Activated CD8-positive, alpha-beta T cell treated with anti-CD3 and anti-CD28 coated beads for 36 hours (primary cell): ENCODE results near the gene CACNB1. TPM values are rescaled to one million over a fixed set of nuclear protein-coding genes. Genes with fewer than 3 reads are reported as not detected.
A peak's percentile ranks its signal among the peaks of the same experiment; 100 is the strongest.

ENCODE experiments used
- ATAC-seq: fragments of 200-7000 bp; cut with Tn5 transposase; one replicate; pipeline ENCODE4 v1.10.0; 2021; ENCODE audit warnings: mild to moderate bottlenecking, moderate library complexity
- CTCF ChIA-PET: fragments of 350-600 bp; sonication (Branson Sonifier 250); formaldehyde crosslinking; loops from one replicate; lab custom pipeline; 2021; ENCODE audit warnings: antibody characterized with exemption; lab: Charles Lee
- POLR2A ChIA-PET: fragments of 350-600 bp; sonication (Branson Sonifier 250); formaldehyde crosslinking; loops from one replicate; lab custom pipeline; 2021; ENCODE audit warnings: antibody characterized with exemption; lab: Charles Lee
- DNase-seq: peaks from one replicate; pipeline ENCODE4 v3.0.0-alpha.2; 2020
- H3K27ac Mint-ChIP-seq: one replicate; pipeline ENCODE4 v1.8.0; 2021; ENCODE audit warnings: mild to moderate bottlenecking, mixed read lengths
- H3K27me3 Mint-ChIP-seq: one replicate; pipeline ENCODE4 v1.8.0; 2021; ENCODE audit warnings: mixed read lengths
- H3K36me3 Mint-ChIP-seq: one replicate; pipeline ENCODE4 v1.8.0; 2021; ENCODE audit warnings: low read depth, mixed read lengths
- H3K4me1 Mint-ChIP-seq: one replicate; pipeline ENCODE4 v1.8.0; 2021; ENCODE audit warnings: low read depth, mixed read lengths
- H3K4me3 Mint-ChIP-seq: one replicate; pipeline ENCODE4 v1.8.0; 2021; ENCODE audit warnings: mild to moderate bottlenecking, moderate library complexity, mixed read lengths
- H3K9me3 Mint-ChIP-seq: one replicate; pipeline ENCODE4 v1.8.0; 2021; ENCODE audit warnings: mixed read lengths
- CTCF ChIP-seq: fragments of 200-600 bp; IDR thresholded peaks from one replicate; pipeline ENCODE4 v1.8.0; 2022; ENCODE audit warnings: antibody characterized with exemption, mild to moderate bottlenecking
- intact Hi-C: fragments of 100-400 bp; cut with micrococcal nuclease; formaldehyde crosslinking; loops from one replicate; pipeline ENCODE4 v1.10.0; 2022
- total RNA-seq, 2 experiments: library from RNA; stranded (reverse); gene quantifications; one replicate each; pipeline ENCODE4 v1.2.3, GENCODE V29; 2021

CACNB1 gene
- total RNA-seq, 2 experiments from 2014 or later = 13.1 to 14.2 TPM

GRCh38 chr17:39243155-39243554 lies 45.7 kb upstream of the CACNB1 start:
- POLR2A ChIA-PET = no interaction called here
- intact Hi-C loops = no loop called here
- Mint-ChIP-seq H3K27ac (no peak overlapping the region), H3K4me1 (peaks cover 28% of the 10 kb centered on the region), H3K27me3 (no peaks in the 10 kb centered on the region), H3K4me3 (no peak overlapping the region), H3K36me3 (no peaks in the 10 kb centered on the region), H3K9me3 (no peaks in the 10 kb centered on the region)
- no peak for ATAC-seq
- no peak for DNase-seq
- CTCF ChIA-PET = interaction anchor here (1.3 to 7.4 kb wide), 7 partner anchors 6 to 79 kb away, joined by 4 to 105 read pairs (median 14); no protein-coding TSS in a partner anchor
- no peak for TF ChIP-seq CTCF

GRCh38 chr17:39240631-39241030 lies 43.2 kb upstream of the CACNB1 start:
- POLR2A ChIA-PET = interaction anchor here (0.5 kb wide), 1 partner anchor 29 kb away, joined by 3 read pairs; no protein-coding TSS in a partner anchor

GRCh38 chr17:39239640-39240314 lies 42.3 kb upstream of the CACNB1 start:
- Mint-ChIP-seq H3K27ac (no peak overlapping the region), H3K9me3 (no peaks in the 10 kb centered on the region), H3K36me3 (no peaks in the 10 kb centered on the region), H3K4me3 (no peak overlapping the region), H3K27me3 (no peaks in the 10 kb centered on the region), H3K4me1 (peaks cover 36% of the 10 kb centered on the region)
- peak; percentile 61 for ATAC-seq
- ChIA-PET POLR2A (interaction anchor here (1.8 to 5.7 kb wide), 2 partner anchors 31 to 34 kb away, joined by 7 to 39 read pairs; no protein-coding TSS in a partner anchor), CTCF (interaction anchor here (0.6 to 10.9 kb wide), 9 partner anchors 7 to 181 kb away, joined by 3 to 516 read pairs (median 7); partner anchors contain the start of genes PLXDC1 and RPL19)
- TF ChIP-seq CTCF = peak; percentile 82
- intact Hi-C loops = no loop called here
- peak; percentile 86 for DNase-seq

More at GRCh38 chr17:39240631-39241030, 43.2 kb upstream of the CACNB1 start:
- CTCF ChIA-PET = interaction anchor here (2.6 to 6.3 kb wide), 4 partner anchors 6 to 66 kb away, joined by 14 to 105 read pairs (median 26); no protein-coding TSS in a partner anchor
- no peak for TF ChIP-seq CTCF
- intact Hi-C loops = no loop called here
- DNase-seq (no peak), ATAC-seq (no peak)
- H3K9me3 Mint-ChIP-seq = no peaks in the 10 kb centered on the region
- H3K27ac Mint-ChIP-seq = no peak overlapping the region
- H3K27me3 Mint-ChIP-seq = no peaks in the 10 kb centered on the region
- H3K4me1 Mint-ChIP-seq = peaks cover 36% of the 10 kb centered on the region
- no peak overlapping the region for H3K4me3 Mint-ChIP-seq
- H3K36me3 Mint-ChIP-seq = no peaks in the 10 kb centered on the region

GRCh38 chr17:39238311-39238972 lies 41.0 kb upstream of the CACNB1 start:
- Mint-ChIP-seq H3K36me3 (no peaks in the 10 kb centered on the region), H3K4me1 (peaks cover 25% of the 10 kb centered on the region), H3K27me3 (no peaks in the 10 kb centered on the region), H3K4me3 (peak overlapping the region; percentile 17), H3K9me3 (no peaks in the 10 kb centered on the region), H3K27ac (peak overlapping the region; percentile 72)
- intact Hi-C loops = no loop called here
- POLR2A ChIA-PET = interaction anchor here (0.7 to 5.7 kb wide), 4 partner anchors 29 to 214 kb away, joined by 3 to 39 read pairs (median 21); partner anchors contain the start of gene RPL19
- DNase-seq (peak; percentile 87), ATAC-seq (peak; percentile 78)
- CTCF ChIA-PET = interaction anchor here (0.7 to 10.9 kb wide), 12 partner anchors 8 to 358 kb away, joined by 3 to 516 read pairs (median 7); partner anchors contain the start of gene RPL19
- no peak for TF ChIP-seq CTCF
